ENCODE measurements around the gene CMIP.
A peak's percentile ranks its signal among the peaks of the same experiment; 100 is the strongest.
"Not testable (repeated sequence)": the region's sequence is repeated elsewhere in the genome, so short reads cannot be mapped to it uniquely, and the experiment has no call there.

The CMIP gene

DNA sequence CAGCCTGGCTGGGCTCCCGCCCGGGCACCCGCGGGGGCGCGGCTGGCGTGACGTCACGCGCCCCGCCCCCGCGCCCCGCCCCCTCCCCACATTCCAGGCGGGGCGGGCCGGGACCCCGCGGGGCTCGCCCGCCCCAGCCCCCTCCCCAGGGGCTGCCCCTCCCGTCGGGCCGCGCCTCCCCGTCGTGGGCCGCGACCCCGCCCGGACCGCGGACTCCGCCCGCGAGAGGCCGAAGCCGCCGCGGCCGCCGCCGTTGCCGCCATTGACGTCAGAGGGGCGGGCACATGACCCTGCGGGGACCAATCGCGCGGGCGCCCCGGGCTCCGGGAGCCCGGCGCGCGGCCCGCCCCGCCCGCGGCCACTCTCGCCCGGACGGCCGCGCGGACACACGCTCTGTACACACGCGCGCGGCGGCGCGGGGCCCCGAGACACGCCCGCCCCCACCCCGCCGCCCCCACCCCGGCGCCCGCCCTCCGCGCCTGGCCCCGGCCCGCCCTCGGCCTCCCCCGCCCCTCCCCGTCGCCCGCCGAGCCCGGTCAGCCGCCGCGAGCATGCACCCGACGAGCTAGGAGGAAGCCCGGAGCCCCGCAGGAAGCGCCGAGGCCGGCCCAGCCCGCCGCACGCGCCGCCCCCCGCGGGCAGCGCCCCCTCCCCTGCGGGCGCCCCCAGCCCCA lies at the start of gene CMIP:
CMIP (plus strand) TSS at position 361 of the 674 bp plus-strand sequence.
- Mint-ChIP-seq H3K36me3 (ENCODE audit: low read depth) (peaks cover 13% of the 10 kb centered on the region), H3K4me3 (peak within 1 kb of the TSS; percentile 84), H3K27ac (peak within 1 kb of the TSS; percentile 84), H3K4me1 (ENCODE audit: low read depth) (peaks cover 43% of the 10 kb centered on the region), H3K9me3 (no peaks in the 10 kb centered on the region), H3K27me3 (peaks cover 3% of the 10 kb centered on the region)
- peak; percentile 88 for DNase-seq

DNA sequence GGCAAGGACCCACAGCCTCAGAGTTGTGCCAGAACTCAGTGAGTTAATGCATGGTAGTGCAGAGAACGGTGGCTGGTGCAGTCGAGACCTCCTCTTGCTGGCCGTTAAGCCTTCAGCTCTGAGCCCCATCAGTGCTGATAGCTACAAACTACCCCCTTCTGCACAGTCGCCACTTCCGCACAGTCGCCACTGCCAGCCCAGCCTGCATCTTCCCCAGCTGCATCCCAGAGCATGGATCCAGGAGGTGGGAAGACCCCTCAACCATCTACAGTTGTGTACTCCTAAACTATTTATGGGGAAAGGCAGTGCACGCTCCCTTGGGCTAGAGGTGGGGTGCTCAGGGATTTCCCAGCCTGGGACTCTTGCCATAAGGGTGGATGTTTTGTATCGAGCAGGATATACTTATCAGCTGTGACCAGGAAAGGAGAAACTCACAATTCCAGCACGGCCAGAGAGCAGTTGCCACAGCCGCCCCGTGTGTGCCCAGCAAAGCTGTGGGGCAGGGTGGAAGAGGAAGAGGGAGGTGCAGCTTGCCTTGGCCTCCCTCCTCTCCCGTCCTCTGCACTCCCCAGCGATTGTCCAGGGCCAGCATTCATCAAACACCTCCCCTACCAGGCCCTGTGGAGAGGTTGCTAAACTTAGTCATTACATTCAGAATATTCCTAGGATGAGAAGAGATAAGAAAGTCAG lies 49.5 kb upstream of the CMIP start:
- H3K4me1 Mint-ChIP-seq (ENCODE audit: low read depth): no peaks in the 10 kb centered on the region
- no peak overlapping the region for H3K27ac Mint-ChIP-seq
- no peaks in the 10 kb centered on the region for H3K9me3 Mint-ChIP-seq
- no peak for DNase-seq
- no peak overlapping the region for H3K4me3 Mint-ChIP-seq
- peaks cover 12% of the 10 kb centered on the region for H3K36me3 Mint-ChIP-seq (ENCODE audit: low read depth)
- H3K27me3 Mint-ChIP-seq: no peaks in the 10 kb centered on the region

- H3K27ac Mint-ChIP-seq: no peak overlapping the region
- H3K4me3 Mint-ChIP-seq: no peak overlapping the region
- DNase-seq: no peak
- H3K36me3 Mint-ChIP-seq (ENCODE audit: low read depth): no peaks in the 10 kb centered on the region
- no peaks in the 10 kb centered on the region for H3K4me1 Mint-ChIP-seq (ENCODE audit: low read depth)
- H3K9me3 Mint-ChIP-seq: no peaks in the 10 kb centered on the region
- no peaks in the 10 kb centered on the region for H3K27me3 Mint-ChIP-seq
Measured at GRCh38 chr16:81397058-81397878, 47.3 kb upstream of the CMIP start.

DNA sequence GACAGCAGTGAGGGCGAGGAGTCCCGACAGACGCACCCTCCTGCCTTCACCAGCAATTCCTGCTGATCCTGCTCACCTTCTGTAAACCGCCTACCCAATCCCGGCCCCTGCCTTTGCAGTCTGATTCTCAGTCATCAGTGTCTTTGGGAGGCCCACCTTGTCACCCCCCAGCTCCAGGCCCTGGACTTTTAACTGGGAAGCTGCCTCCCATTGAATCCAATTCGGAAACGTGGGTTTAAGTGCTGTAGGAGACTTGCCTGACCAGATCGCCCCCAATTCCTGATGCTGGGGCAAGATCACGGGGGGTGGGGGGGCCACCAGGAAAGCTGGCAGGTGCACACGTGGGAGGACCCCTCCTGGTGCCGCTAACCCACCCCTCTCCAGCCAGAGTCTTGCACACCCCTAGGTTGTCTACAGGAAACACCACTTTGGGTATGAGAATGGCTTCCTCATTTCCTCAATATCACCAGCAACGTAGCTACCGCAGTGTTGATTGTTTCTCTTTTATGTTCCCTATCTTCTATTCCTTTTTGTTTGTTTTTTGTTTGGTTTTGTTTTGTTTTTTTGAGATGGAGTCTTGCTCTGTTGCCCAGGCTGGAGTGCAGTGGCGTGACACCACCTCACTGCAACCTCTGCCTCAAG lies 46.6 kb upstream of the CMIP start:
- Mint-ChIP-seq H3K4me3 (no peak overlapping the region), H3K27me3 (no peaks in the 10 kb centered on the region)

DNA sequence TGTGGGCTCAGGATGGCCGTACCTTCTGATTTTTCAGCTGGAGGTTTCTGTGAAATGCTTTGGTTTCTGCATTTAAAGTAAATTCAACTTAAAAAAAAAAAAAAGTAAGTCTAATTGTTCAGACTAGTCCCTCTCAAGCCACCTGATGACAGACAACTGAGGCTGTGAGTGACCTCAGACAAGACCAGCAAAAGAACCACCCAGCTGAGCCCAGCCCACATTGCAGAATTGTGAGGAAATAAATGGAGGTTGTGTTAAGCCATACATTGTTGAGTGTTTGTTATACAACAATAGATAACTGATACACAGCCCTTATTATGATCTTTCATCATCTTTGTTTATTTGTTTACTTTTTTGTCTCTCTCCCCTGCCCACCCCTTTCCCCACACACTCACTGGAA lies 44.7 kb upstream of the CMIP start:
- no peaks in the 10 kb centered on the region for H3K36me3 Mint-ChIP-seq (ENCODE audit: low read depth)
- peaks cover 3% of the 10 kb centered on the region for H3K4me1 Mint-ChIP-seq (ENCODE audit: low read depth)
- H3K27ac Mint-ChIP-seq: no peak overlapping the region
- H3K4me3 Mint-ChIP-seq: no peak overlapping the region
- no peak for DNase-seq
- no peaks in the 10 kb centered on the region for H3K9me3 Mint-ChIP-seq
- H3K27me3 Mint-ChIP-seq: no peaks in the 10 kb centered on the region

More for the DNA sequence above, 46.6 kb upstream of the CMIP start:
- no peaks in the 10 kb centered on the region for H3K36me3 Mint-ChIP-seq (ENCODE audit: low read depth)
- H3K9me3 Mint-ChIP-seq: no peaks in the 10 kb centered on the region
- DNase-seq: no peak
- H3K4me1 Mint-ChIP-seq (ENCODE audit: low read depth): no peaks in the 10 kb centered on the region
- H3K27ac Mint-ChIP-seq: no peak overlapping the region

DNA sequence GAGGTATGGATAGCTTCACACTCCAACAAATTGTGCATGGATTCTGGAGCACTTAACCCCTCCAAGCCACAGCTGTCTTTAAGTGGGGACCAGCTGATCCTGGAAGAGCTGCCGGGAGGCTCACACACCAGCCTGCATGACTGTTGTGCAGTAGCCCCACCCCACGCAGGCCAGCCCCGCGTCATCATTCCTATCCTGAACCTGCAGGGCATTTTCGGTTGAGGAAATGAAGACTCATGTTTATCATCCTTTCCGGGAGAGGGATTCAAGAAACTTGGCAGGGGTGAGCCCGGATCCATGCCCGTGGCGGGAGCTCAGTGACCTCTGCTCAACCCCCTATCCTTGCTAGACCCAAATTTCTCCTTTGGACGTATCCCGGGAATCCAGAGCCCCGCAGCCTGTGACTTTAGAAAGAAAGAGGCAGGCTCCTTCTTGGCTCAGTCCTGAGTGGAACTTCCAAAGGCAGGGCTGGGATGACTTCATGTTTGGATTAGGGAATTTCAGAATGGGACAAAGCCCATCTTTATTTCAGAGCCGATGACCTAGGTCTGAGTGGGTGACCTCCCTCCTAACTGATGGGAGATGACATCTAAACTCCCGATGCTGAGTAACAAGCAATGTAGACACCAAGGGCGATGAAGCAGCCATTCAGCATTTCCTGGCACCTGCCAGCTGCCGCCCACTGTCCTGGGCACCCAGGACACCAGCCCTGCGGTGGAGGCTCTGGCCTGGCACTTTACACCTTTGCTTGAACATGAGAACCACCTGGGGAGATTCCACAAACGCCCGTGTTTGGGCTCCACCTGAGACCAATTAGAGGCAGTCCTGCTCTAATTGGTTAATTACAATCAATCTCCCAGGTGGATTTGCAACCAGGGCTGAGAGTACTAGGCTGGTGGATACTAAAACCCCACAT lies 43.3 kb upstream of the CMIP start:
- Mint-ChIP-seq H3K27me3 (no peaks in the 10 kb centered on the region), H3K27ac (no peak overlapping the region), H3K4me1 (ENCODE audit: low read depth) (peaks cover 3% of the 10 kb centered on the region), H3K36me3 (ENCODE audit: low read depth) (no peaks in the 10 kb centered on the region), H3K4me3 (no peak overlapping the region), H3K9me3 (no peaks in the 10 kb centered on the region)
- no peak for DNase-seq

- no peaks in the 10 kb centered on the region for H3K36me3 Mint-ChIP-seq (ENCODE audit: low read depth)
- no peak overlapping the region for H3K4me3 Mint-ChIP-seq
- H3K4me1 Mint-ChIP-seq (ENCODE audit: low read depth): peaks cover 3% of the 10 kb centered on the region
- DNase-seq: no peak
- H3K27me3 Mint-ChIP-seq: no peaks in the 10 kb centered on the region
- H3K27ac Mint-ChIP-seq: no peak overlapping the region
- no peaks in the 10 kb centered on the region for H3K9me3 Mint-ChIP-seq
Measured at GRCh38 chr16:81403208-81403600, 41.4 kb upstream of the CMIP start.

DNA sequence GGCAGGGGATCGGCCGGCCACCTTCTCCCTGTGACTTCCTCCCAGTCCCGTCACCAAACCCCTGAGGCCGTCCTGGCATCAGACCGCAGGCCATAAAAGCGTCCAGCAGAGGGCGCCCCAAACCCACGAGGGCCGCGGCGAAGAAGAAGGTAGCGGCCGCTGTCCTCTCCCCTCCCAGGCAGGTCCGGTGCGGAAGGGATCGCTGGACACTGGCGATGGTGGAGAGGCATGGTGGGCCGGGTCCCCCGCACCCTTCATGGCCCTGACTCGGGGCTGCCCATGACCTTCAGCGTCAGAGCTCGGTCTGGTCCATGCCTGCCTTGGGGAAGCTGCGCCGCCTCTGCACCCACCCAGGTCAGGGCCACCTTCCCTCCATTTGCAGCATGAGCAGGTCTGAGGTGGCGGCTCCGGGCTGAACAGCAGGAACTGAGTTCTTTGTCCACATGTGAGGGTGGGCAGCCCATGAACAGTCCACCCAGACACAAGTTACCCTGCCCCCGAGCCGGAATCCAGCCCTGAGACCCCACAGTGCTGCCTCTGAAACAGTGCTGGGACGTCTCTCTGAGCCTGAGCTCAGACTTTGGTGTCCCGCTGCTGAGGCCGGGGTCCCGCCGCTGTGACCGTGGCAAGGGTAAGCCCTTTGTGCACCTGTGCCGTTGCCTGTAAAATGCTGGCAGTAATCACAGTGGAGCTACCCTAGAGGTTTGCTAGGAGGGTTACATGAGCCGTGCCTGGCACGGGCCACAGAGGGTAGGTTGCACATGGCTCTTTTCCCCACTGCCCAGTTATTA lies 40.8 kb upstream of the CMIP start:
- DNase-seq: peak; percentile 91
- Mint-ChIP-seq H3K4me3 (no peak overlapping the region), H3K27me3 (no peaks in the 10 kb centered on the region)

DNA sequence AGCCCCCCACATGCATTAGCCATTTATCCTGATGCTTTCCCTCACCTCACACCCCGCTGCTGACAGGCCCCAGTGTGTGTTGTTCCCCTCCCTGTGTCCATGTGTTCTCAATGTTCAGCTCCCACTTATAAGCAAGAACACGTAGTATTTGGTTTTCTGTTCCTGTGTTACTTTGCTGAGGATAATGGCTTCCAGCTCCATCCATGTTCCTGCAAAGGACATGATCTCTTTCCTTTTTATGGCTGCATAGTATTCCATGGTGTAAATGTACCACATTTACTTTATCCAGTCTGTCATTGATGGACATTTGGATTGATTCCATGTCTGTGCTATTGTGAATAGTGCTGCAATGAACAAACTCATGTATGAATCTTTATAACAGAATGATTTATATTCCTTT lies 39.6 kb upstream of the CMIP start:
- H3K27ac Mint-ChIP-seq; H3K4me1 Mint-ChIP-seq (ENCODE audit: low read depth); DNase-seq; H3K9me3 Mint-ChIP-seq; H3K36me3 Mint-ChIP-seq (ENCODE audit: low read depth); H3K4me3 Mint-ChIP-seq; H3K27me3 Mint-ChIP-seq: not testable (repeated sequence)

More for the DNA sequence above, 40.8 kb upstream of the CMIP start:
- peaks cover 3% of the 10 kb centered on the region for H3K4me1 Mint-ChIP-seq (ENCODE audit: low read depth)
- H3K36me3 Mint-ChIP-seq (ENCODE audit: low read depth): no peaks in the 10 kb centered on the region
- H3K9me3 Mint-ChIP-seq: no peaks in the 10 kb centered on the region
- no peak overlapping the region for H3K27ac Mint-ChIP-seq

DNA sequence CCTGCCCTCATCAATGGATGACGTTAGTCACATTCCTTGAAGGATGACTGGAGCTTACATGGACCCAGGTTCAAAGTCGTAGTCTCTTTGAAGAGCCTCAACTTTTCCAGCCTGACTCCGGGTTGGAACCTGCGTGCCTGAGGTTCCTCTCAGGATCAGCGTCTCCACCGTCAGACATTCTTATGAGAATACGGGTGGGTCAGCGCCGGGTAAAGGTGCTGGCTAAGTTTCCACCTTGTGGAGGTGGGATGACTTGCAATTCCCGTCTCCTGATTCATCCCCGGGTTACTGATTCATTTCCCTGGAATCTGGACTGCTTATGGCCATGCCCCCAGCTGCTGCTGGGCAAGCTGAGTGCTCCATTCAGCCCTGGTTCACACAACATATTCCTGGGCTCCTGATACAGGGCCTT lies 38.9 kb upstream of the CMIP start:
- Mint-ChIP-seq H3K27me3 (no peaks in the 10 kb centered on the region), H3K4me3 (no peak overlapping the region), H3K4me1 (ENCODE audit: low read depth) (peaks cover 3% of the 10 kb centered on the region), H3K9me3 (no peaks in the 10 kb centered on the region), H3K36me3 (ENCODE audit: low read depth) (no peaks in the 10 kb centered on the region), H3K27ac (no peak overlapping the region)
- no peak for DNase-seq

DNA sequence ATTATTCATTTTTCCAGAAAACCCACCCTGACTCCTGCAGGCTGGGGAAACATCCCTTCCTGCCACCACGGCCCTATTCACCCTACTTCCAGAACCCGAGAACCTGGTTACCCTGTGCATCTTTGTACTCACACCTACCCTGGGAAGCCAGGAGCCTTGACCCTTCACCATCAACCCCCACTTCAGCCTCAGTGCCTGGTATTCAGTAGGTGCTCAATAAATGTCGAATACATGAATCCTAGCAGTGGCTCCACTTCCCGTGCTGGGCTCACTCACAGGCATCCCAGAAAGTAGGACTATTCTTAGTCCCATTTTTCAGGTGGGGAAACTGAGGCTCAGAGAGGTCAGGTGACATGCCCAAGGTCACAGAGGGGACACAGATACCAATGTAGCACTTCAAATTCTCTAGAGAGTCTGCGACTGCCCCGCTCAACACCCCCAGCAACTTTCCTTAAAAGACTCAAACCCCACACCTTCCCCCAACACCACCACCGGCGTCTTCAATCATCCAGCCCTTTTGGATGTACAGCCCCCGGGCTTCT lies 36.1 kb upstream of the CMIP start:
- Mint-ChIP-seq H3K36me3 (ENCODE audit: low read depth) (no peaks in the 10 kb centered on the region), H3K27me3 (no peaks in the 10 kb centered on the region), H3K27ac (no peak overlapping the region), H3K4me1 (ENCODE audit: low read depth) (peaks cover 1% of the 10 kb centered on the region), H3K9me3 (no peaks in the 10 kb centered on the region), H3K4me3 (no peak overlapping the region)
- no peak for DNase-seq

DNA sequence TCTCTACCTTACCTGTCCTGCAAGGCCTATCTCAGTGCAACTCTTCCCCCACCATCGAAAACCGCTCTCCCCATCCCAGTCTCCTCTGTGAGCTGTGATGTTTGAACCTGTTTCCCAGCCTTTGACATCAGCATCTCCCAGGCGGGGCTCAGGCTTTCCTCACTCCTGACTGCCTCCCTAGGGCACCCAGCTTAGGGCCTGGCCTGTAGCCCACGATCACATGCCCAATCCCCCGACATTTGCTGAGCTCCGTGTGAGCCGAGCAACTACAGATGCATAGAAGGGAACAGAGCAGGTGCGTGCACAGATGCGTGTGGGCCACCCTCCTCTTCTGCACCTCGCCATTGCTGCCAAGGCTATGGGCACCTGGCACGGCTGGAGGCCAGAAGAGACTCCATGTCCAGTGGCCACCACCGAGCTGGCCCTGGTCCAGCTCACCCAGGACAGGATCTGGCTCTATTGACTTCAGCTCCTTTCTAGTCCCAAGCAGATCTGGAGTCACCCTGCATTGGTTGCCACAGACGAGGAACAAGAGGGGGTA lies 35.5 kb upstream of the CMIP start:
- Mint-ChIP-seq H3K27ac (no peak overlapping the region), H3K4me3 (no peak overlapping the region), H3K4me1 (ENCODE audit: low read depth) (peaks cover 1% of the 10 kb centered on the region), H3K27me3 (no peaks in the 10 kb centered on the region), H3K36me3 (ENCODE audit: low read depth) (no peaks in the 10 kb centered on the region), H3K9me3 (no peaks in the 10 kb centered on the region)
- DNase-seq: no peak
